Cortex of kidney (tissue), 1 donor: ENCODE results near the gene GJB1.

Experiments
- DNase-seq: peaks from one replicate; lab custom pipeline; 2025; lab: John Stamatoyannopoulos, UW

GJB1 gene

GRCh38 chrX:71215338-71215912, 7.6 kb upstream of the GJB1 start:
- no peak for DNase-seq

GRCh38 chrX:71216485-71216884, 6.5 kb upstream of the GJB1 start:
- DNase-seq, result no peak

GRCh38 chrX:71217298-71217697, 5.7 kb upstream of the GJB1 start:
- DNase-seq, result no peak

- DNase-seq, result no peak
Measured at GRCh38 chrX:71221145-71221544, 1.9 kb upstream of the GJB1 start.

- DNase-seq, result no peak
Measured at GRCh38 chrX:71224098-71224708, 1.2 kb downstream of the GJB1 start.

GRCh38 chrX:71225009-71225408, 2.0 kb downstream of the GJB1 start:
- DNase-seq, result no peak

- DNase-seq, result no peak
Measured at GRCh38 chrX:71225676-71226075, 2.7 kb downstream of the GJB1 start.

- DNase-seq, result no peak
Measured at GRCh38 chrX:71227370-71228062, 4.5 kb downstream of the GJB1 start.

GRCh38 chrX:71228063-71228642, 5.1 kb downstream of the GJB1 start:
- no peak for DNase-seq

GRCh38 chrX:71235482-71235881, 12.5 kb downstream of the GJB1 start:
- no peak for DNase-seq

- DNase-seq, result no peak
Measured at GRCh38 chrX:71236836-71237235, 13.8 kb downstream of the GJB1 start.

GRCh38 chrX:71239781-71240180, 16.8 kb downstream of the GJB1 start:
- no peak for DNase-seq

GRCh38 chrX:71241301-71241700, 18.3 kb downstream of the GJB1 start:
- DNase-seq, result no peak

- no peak for DNase-seq
Measured at GRCh38 chrX:71244359-71245128, 21.5 kb downstream of the GJB1 start.

GRCh38 chrX:71245159-71245558, 22.1 kb downstream of the GJB1 start:
- DNase-seq, result no peak

GRCh38 chrX:71250841-71251240, 27.8 kb downstream of the GJB1 start:
- no peak for DNase-seq

- DNase-seq, result no peak
Measured at GRCh38 chrX:71251466-71251973, 28.5 kb downstream of the GJB1 start.

- DNase-seq, result no peak
Measured at GRCh38 chrX:71252221-71252620, 29.2 kb downstream of the GJB1 start.

GRCh38 chrX:71253253-71254091, 30.4 kb downstream of the GJB1 start:
- no peak for DNase-seq

GRCh38 chrX:71254092-71254963, 31.3 kb downstream of the GJB1 start, which contains the start of gene ZMYM3:
ZMYM3 (minus strand) TSS chrX:71254140; CDS start chrX:71253255, 885 bp downstream.
- DNase-seq, result peak; percentile 9
